Stimulated activated CD4-positive, alpha-beta T cell treated with anti-CD3 and anti-CD28 coated beads, Interleukin-1b, Interleukin-23, amount 100 ng/mL, for 4 hours (primary cell): Measurements from ENCODE around the gene HDAC4.

Experiments
- DNase-seq, 2 donors: peaks; one replicate each; pipeline ENCODE4 v3.0.0-alpha.2; 2020; ENCODE audit warnings: low read depth in 2 of 2

HDAC4 gene

GRCh38 chr2:239348563-239349452, 52.0 kb downstream of the HDAC4 start:
- no peak for DNase-seq

GRCh38 chr2:239346676-239347075, 54.1 kb downstream of the HDAC4 start:
- DNase-seq: no peak

- DNase-seq: no peak
These were observed 55.6 kb downstream of the HDAC4 start for GRCh38 chr2:239345251-239345650.

DNA sequence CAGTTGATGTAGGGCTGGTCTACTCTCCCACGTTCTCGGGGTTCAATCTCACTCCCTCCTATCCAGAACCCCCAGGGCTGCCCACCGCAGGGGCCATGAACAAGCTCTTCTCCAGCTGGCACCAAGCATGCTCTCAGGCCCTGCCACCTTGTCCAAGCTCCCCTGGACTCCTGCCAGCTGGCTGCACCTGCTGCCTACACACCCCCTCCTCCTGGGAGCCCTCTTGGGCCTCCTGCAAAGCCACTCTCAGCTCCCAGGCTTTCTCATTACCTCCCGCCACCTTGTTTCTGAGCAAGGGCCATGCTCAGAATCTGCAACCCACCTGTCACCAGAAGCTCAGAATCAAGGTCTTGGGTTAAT, 56.0 kb downstream of the HDAC4 start:
- DNase-seq: no peak

DNA sequence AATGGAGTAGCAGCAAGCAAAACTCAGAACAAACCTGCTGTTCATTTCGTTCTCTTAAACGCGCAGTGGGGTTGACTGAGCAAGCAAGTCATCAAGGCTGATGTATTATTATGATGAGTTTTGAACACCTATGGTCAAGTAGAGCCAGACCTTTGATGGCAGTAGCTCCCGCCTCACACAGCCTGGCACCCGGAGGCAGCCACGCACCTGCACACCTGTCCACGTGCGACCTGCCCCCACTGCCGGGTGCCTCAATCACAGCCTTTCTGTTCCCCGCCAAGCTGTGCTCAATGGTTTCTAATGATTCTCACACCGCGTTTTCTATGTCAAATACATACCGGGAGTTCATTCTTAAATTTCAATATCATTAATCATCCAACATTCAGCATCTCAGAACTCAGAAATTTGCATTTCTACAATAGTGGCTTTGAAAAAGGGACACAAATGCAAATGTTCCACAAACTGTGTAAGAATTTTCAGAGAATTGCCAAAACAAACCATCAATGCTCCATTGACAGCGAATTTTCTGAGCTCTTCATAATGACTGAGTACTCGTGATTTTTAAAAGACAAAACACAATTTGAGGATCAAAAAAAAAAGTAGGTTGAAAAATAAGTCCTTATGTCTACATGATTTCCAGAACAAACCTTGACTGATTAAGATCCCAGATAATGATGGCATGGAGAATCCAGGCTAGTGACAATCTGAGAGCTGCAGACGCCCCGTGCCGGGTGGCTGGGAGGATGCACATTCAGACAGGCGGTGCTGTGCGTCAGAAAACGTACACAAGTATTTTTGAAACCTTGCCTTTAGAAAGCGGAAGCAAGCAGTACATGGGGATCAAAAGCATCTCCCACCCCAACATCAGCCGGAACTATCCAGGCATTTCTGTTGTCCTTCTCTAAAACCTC, 56.6 kb downstream of the HDAC4 start:
- no peak for DNase-seq

GRCh38 chr2:239343460-239343859, 57.4 kb downstream of the HDAC4 start:
- DNase-seq: no peak

- no peak for DNase-seq
These were observed 59.0 kb downstream of the HDAC4 start for GRCh38 chr2:239341840-239342239.

GRCh38 chr2:239341146-239341732, 59.6 kb downstream of the HDAC4 start:
- DNase-seq: no peak

GRCh38 chr2:239339726-239340601, 60.9 kb downstream of the HDAC4 start:
- DNase-seq: no peak

DNA sequence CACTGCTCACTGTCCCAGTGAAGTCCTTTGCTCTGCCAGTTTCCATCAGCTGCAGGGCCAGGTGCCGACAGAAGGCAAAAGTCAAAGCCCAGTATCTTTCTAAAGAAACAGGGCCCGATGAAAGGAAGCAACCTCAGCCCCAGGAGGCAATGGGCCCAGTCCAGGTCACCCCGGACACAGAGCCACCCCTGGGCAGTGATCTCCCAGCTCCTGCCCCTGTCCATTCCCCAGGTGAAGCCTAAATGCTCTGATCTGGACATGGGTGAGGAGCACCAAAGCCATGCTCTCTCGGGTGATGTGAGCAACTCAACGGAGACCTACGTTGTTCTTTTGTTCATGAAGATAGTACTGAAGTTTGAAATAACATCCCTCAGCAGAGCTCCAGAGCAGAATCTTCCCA, 61.6 kb downstream of the HDAC4 start:
- DNase-seq: no peak

- DNase-seq: no peak
These were observed 62.8 kb downstream of the HDAC4 start for GRCh38 chr2:239337877-239338484.

DNA sequence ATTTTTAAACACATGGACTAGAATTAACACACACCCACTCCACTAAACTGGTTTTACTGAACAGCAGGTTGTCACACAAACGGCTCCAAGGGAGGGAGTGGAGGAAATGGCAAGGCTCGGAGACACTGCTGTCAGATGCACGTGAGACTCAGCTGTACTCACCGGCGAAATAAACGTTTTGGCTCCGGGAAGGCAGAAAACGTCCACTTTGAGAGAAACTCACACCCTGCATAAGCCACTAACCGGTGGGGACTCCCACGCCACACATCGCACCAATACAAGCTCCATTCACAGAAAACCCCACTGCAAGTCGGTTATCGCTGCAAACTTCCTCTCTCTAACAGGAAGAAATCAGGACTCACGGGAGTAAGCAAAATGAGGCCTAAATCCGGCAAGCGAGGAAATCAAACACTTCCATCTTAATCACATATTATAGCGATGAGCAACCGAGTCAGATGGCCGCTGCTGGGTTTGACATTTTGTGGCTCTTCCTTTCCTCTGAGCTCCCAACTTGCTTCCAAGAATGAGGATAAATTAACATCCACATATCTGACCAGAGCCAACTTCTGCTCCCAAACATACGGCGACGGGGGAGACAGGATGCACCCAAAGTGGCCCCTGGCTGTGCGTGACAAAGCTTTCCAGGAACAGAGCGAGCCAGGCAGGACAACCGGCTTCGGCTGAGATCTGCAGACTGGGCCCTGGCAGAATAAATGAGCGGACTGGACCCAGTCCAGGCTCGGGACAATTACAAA, 63.5 kb downstream of the HDAC4 start:
- DNase-seq: no peak

DNA sequence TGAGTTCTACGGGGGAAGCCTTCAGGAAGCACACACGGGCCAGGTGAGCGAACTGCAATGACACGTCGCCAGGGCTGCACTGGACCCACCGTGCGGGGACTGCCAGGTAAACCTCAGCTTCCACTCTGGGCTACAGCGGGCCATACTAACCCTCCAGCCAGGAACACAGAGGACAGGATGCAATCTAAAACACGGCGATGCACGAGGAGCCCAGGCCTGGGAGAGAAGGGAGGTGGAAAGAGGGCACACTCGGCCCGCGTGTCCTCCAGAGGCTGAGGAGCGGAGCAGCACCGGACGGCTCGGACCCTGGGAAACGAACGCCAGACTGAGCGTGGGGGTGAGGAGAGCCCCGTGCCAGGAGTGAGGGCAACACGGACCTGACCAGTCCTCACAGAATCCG, 69.3 kb downstream of the HDAC4 start:
- no peak for DNase-seq

GRCh38 chr2:239330836-239331235, 70.0 kb downstream of the HDAC4 start:
- DNase-seq: no peak

- DNase-seq: no peak
These were observed 70.7 kb downstream of the HDAC4 start for GRCh38 chr2:239329972-239330572.

GRCh38 chr2:239329284-239329971, 71.4 kb downstream of the HDAC4 start:
- DNase-seq: no peak

GRCh38 chr2:239328351-239329191, 72.2 kb downstream of the HDAC4 start:
- no peak for DNase-seq
